H9 (cell line): ENCODE measurements around the gene TBX15. TPM values are rescaled to one million over a fixed set of nuclear protein-coding genes. Genes with fewer than 3 reads are reported as not detected.

Source experiments
- DNase-seq: peaks from one replicate; pipeline ENCODE4 v3.0.0-alpha.2; 2017
- H2AFZ ChIP-seq: one replicate; pipeline ENCODE4 v1.6.1; 2013; ENCODE audit warnings: mild to moderate bottlenecking, low read length, control low read depth, moderate library complexity
- H2AK5ac ChIP-seq: 2 replicates; pipeline ENCODE4 v1.6.1; 2013; ENCODE audit warnings: low read length, control low read depth, mixed read lengths; ENCODE audit not compliant: insufficient read length
- H2BK120ac ChIP-seq: one replicate; pipeline ENCODE4 v1.6.1; 2013; ENCODE audit warnings: low read depth, mild to moderate bottlenecking, low read length, control low read depth, inconsistent platforms; ENCODE audit not compliant: poor library complexity, severe bottlenecking
- H2BK12ac ChIP-seq: 2 replicates; pipeline ENCODE4 v1.6.1; 2013; ENCODE audit warnings: low read length, control low read depth, mixed read lengths, low read depth; ENCODE audit not compliant: insufficient read length
- H2BK15ac ChIP-seq: 2 replicates; pipeline ENCODE4 v1.6.1; 2013; ENCODE audit warnings: low read depth, low read length, control low read depth
- H2BK20ac ChIP-seq: one replicate; pipeline ENCODE4 v1.6.1; 2013; ENCODE audit warnings: low read depth, mild to moderate bottlenecking, low read length, control low read depth, inconsistent platforms; ENCODE audit not compliant: poor library complexity, severe bottlenecking
- H2BK5ac ChIP-seq: 2 replicates; pipeline ENCODE4 v1.6.1; 2013; ENCODE audit warnings: low read length, control low read depth, mixed read lengths; ENCODE audit not compliant: insufficient read length
- H3K14ac ChIP-seq: 2 replicates; pipeline ENCODE4 v1.6.1; 2013; ENCODE audit warnings: low read length, control low read depth; ENCODE audit not compliant: insufficient read depth
- H3K18ac ChIP-seq: 2 replicates; pipeline ENCODE4 v1.6.1; 2013; ENCODE audit warnings: low read depth, mild to moderate bottlenecking, mixed read lengths, low read length, control low read depth; ENCODE audit not compliant: insufficient read length
- H3K23ac ChIP-seq: 2 replicates; pipeline ENCODE4 v1.6.1; 2013; ENCODE audit warnings: low read length, control low read depth, mixed read lengths, low read depth; ENCODE audit not compliant: insufficient read length
- H3K23me2 ChIP-seq: 2 replicates; pipeline ENCODE4 v1.6.1; 2013; ENCODE audit warnings: low read depth, mild to moderate bottlenecking, mixed read lengths, low read length, control low read depth; ENCODE audit not compliant: insufficient read length, poor library complexity, severe bottlenecking
- H3K27ac ChIP-seq: 2 replicates; pipeline ENCODE4 v1.5.1; 2013; ENCODE audit warnings: low read length, control low read depth, mixed read lengths, low read depth; ENCODE audit not compliant: insufficient read length
- H3K27me3 ChIP-seq: 2 replicates; pipeline ENCODE4 v1.6.1; 2013; ENCODE audit warnings: low read length, control low read depth, inconsistent platforms; ENCODE audit not compliant: insufficient read depth
- H3K4ac ChIP-seq: 2 replicates; pipeline ENCODE4 v1.6.1; 2013; ENCODE audit warnings: low read depth, mild to moderate bottlenecking, control low read depth, inconsistent platforms, low read length, moderate library complexity
- H3K4me1 ChIP-seq: 2 replicates; pipeline ENCODE4 v1.6.1; 2013; ENCODE audit warnings: low read length, control low read depth, inconsistent platforms; ENCODE audit not compliant: insufficient read depth
- H3K4me2 ChIP-seq: 2 replicates; pipeline ENCODE4 v1.6.1; 2013; ENCODE audit warnings: low read length, control low read depth, mixed read lengths; ENCODE audit not compliant: insufficient read length, insufficient read depth
- H3K56ac ChIP-seq: 2 replicates; pipeline ENCODE4 v1.6.1; 2013; ENCODE audit warnings: low read depth, mild to moderate bottlenecking, mixed read lengths, low read length, control low read depth; ENCODE audit not compliant: insufficient read length
- H3K79me1 ChIP-seq: 2 replicates; pipeline ENCODE4 v1.6.1; 2013; ENCODE audit warnings: low read depth, mild to moderate bottlenecking, moderate library complexity, low read length, control low read depth, inconsistent platforms; ENCODE audit not compliant: insufficient read depth, poor library complexity, severe bottlenecking
- H3K79me2 ChIP-seq: 2 replicates; pipeline ENCODE4 v1.6.1; 2013; ENCODE audit warnings: low read length, control low read depth, inconsistent platforms; ENCODE audit not compliant: insufficient read depth
- H3K9ac ChIP-seq: 2 replicates; pipeline ENCODE4 v1.6.1; 2013; ENCODE audit warnings: low read length, control low read depth, mixed read lengths; ENCODE audit not compliant: insufficient read length; ENCODE audit errors: extremely low read depth
- H3K9me3 ChIP-seq: one replicate; pipeline ENCODE4 v1.6.1; 2013; ENCODE audit warnings: low read depth, low read length, inconsistent platforms; ENCODE audit not compliant: control insufficient read depth
- H3T11ph ChIP-seq: one replicate; pipeline ENCODE4 v1.6.1; 2013; ENCODE audit warnings: mild to moderate bottlenecking, low read length, control low read depth, inconsistent platforms
- H4K20me1 ChIP-seq: one replicate; pipeline ENCODE4 v1.6.1; 2013; ENCODE audit not compliant: control insufficient read depth, insufficient read length, insufficient read depth
- H4K5ac ChIP-seq: 2 replicates; pipeline ENCODE4 v1.6.1; 2013; ENCODE audit warnings: low read depth, mild to moderate bottlenecking, mixed read lengths, low read length, control low read depth; ENCODE audit not compliant: insufficient read length
- H4K8ac ChIP-seq: replicated peaks from 2 replicates; pipeline ENCODE4 v1.6.1; 2013; ENCODE audit warnings: low read length, control low read depth, mixed read lengths, low read depth; ENCODE audit not compliant: insufficient read length
- H4K91ac ChIP-seq: 2 replicates; pipeline ENCODE4 v1.6.1; 2013; ENCODE audit warnings: low read depth, mild to moderate bottlenecking, moderate library complexity, mixed read lengths, low read length, control low read depth; ENCODE audit not compliant: insufficient read length
- H3K27ac Mint-ChIP-seq, 3 experiments: 2 replicates in 2 of 3; 3 replicates in 1 of 3; pipeline ENCODE4 v1.8.0; 2020 to 2021; ENCODE audit warnings: mixed read lengths in 3 of 3, mild to moderate bottlenecking in 1 of 3, moderate library complexity in 1 of 3
- H3K27me3 Mint-ChIP-seq: 2 replicates; pipeline ENCODE4 v1.8.0; 2021; ENCODE audit warnings: low read depth, mild to moderate bottlenecking, moderate library complexity, mixed read lengths
- H3K36me3 Mint-ChIP-seq, 3 experiments: 2 replicates in 2 of 3; 3 replicates in 1 of 3; pipeline ENCODE4 v1.8.0; 2020 to 2021; ENCODE audit warnings: low read depth in 3 of 3, mixed read lengths in 3 of 3; ENCODE audit not compliant: insufficient read depth in 1 of 3
- H3K4me1 Mint-ChIP-seq, 2 experiments: 2 replicates each; pipeline ENCODE4 v1.8.0; 2020; ENCODE audit warnings: mixed read lengths in 2 of 2
- H3K4me3 Mint-ChIP-seq, 2 experiments: 2 replicates in 1 of 2; 3 replicates in 1 of 2; pipeline ENCODE4 v1.8.0; 2020 to 2021; ENCODE audit warnings: mild to moderate bottlenecking in 2 of 2, mixed read lengths in 2 of 2, moderate library complexity in 1 of 2
- H3K9me3 Mint-ChIP-seq, 2 experiments: 2 replicates in 1 of 2; 3 replicates in 1 of 2; pipeline ENCODE4 v1.8.0; 2020; ENCODE audit warnings: mild to moderate bottlenecking in 2 of 2, mixed read lengths in 2 of 2, moderate library complexity in 1 of 2
- WGBS: extraction: QIAGEN DNeasy Blood & Tissue Kit; methylation state at CpG from one replicate; pipeline ENCODE4 v1.1.7; 2013; ENCODE audit warnings: missing lambda C conversion rate, low lambda C conversion rate, mixed read lengths; ENCODE audit not compliant: insufficient read length; ENCODE audit errors: extremely low coverage; 5-methylcytosine and 5-hydroxymethylcytosine counted together
- total RNA-seq: library from RNA; stranded (reverse); gene quantifications from 2 replicates; pipeline ENCODE4 v1.2.1, GENCODE V29; 2021
- TF ChIP-seq, protein P1 (sequence below): fragments of 200-600 bp; sonication (generic); conservative IDR thresholded peaks from 3 replicates; pipeline ENCODE4 v1.8.0; 2021; ENCODE audit warnings: antibody characterized with exemption, mild to moderate bottlenecking

TBX15 gene
- total RNA-seq, 1 experiment from 2014 or later, result 0.07 TPM

DNA sequence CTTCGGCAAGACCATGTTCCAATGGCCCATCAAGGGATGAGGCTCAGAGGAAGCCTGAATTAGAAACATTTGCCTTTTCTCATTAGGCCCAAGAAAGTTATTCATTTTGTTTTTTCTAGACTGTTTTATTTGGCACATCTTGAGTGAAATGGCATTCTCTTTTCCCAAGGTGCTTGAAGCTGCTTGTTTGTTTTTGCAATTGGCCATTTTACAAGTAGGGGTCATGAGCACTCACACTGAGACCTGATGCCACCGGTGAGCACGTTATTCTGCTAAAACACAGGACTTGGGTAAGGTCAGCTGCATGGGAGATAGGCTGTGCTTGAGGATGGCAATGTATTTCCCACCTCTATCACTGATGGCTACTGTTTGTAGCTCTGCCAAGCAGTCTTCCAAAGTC, 128.1 kb downstream of the TBX15 start:
- H3K56ac ChIP-seq, result no peak overlapping the region
- no peak overlapping the region for H4K91ac ChIP-seq
- no peak overlapping the region for H2BK12ac ChIP-seq
- no peak overlapping the region for H2BK120ac ChIP-seq
- no peak overlapping the region for H3K4me2 ChIP-seq
- no peak for DNase-seq
- H2BK5ac ChIP-seq, result no peak overlapping the region
- H2AK5ac ChIP-seq, result no peak overlapping the region
- no peak overlapping the region for H3K4ac ChIP-seq
- Mint-ChIP-seq H3K4me1 (no peaks in the 10 kb centered on the region), H3K4me3 (no peak overlapping the region), H3K27me3 (no peaks in the 10 kb centered on the region; the same call in none of the 2 replicates), H3K9me3 (no peaks in the 10 kb centered on the region; a peak in 1 of 5 replicates), H3K36me3 (no peaks in the 10 kb centered on the region), H3K27ac (no peak overlapping the region)
- WGBS, result no CpG with 5 or more reads among the region's 3 CpGs
- H3K9ac ChIP-seq, result no peak overlapping the region
- no peak overlapping the region for H3T11ph ChIP-seq
- H3K79me2 ChIP-seq, result no peaks in the 10 kb centered on the region
- H2BK20ac ChIP-seq, result no peak overlapping the region
- H3K9me3 ChIP-seq, result no peaks in the 10 kb centered on the region
- no peak overlapping the region for H2BK15ac ChIP-seq
- TF ChIP-seq, protein P1, sequence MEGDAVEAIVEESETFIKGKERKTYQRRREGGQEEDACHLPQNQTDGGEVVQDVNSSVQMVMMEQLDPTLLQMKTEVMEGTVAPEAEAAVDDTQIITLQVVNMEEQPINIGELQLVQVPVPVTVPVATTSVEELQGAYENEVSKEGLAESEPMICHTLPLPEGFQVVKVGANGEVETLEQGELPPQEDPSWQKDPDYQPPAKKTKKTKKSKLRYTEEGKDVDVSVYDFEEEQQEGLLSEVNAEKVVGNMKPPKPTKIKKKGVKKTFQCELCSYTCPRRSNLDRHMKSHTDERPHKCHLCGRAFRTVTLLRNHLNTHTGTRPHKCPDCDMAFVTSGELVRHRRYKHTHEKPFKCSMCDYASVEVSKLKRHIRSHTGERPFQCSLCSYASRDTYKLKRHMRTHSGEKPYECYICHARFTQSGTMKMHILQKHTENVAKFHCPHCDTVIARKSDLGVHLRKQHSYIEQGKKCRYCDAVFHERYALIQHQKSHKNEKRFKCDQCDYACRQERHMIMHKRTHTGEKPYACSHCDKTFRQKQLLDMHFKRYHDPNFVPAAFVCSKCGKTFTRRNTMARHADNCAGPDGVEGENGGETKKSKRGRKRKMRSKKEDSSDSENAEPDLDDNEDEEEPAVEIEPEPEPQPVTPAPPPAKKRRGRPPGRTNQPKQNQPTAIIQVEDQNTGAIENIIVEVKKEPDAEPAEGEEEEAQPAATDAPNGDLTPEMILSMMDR, result no peak
- no peaks in the 10 kb centered on the region for H4K20me1 ChIP-seq
- H4K8ac ChIP-seq, result no peak overlapping the region
- H3K18ac ChIP-seq, result no peak overlapping the region
- no peaks in the 10 kb centered on the region for H3K27me3 ChIP-seq
- no peaks in the 10 kb centered on the region for H3K4me1 ChIP-seq
- H3K23ac ChIP-seq, result no peak overlapping the region
- H4K5ac ChIP-seq, result no peak overlapping the region
- H3K23me2 ChIP-seq, result no peaks in the 10 kb centered on the region
- no peaks in the 10 kb centered on the region for H3K79me1 ChIP-seq
- H3K14ac ChIP-seq, result no peak overlapping the region
- no peak overlapping the region for H3K27ac ChIP-seq
- no peak overlapping the region for H2AFZ ChIP-seq
